MM.1S (cell line): ENCODE results near the gene KCNA5.

Source experiments
- CTCF ChIP-seq: fragments of 300-600 bp; sonication (generic); IDR thresholded peaks from 2 replicates; pipeline ENCODE4 v1.5.1; 2016; ENCODE audit warnings: antibody characterized with exemption, low read length, mixed read lengths
- EZH2 ChIP-seq: fragments of 300-600 bp; sonication (generic); optimal IDR thresholded peaks from 2 replicates; pipeline ENCODE3; 2017; ENCODE audit warnings: low read depth, mild to moderate bottlenecking, antibody characterized with exemption, low read length, mixed read lengths
- EZH2phosphoT487 ChIP-seq: fragments of 300-600 bp; sonication (generic); IDR thresholded peaks from 2 replicates; pipeline ENCODE4 v1.6.1; 2018; ENCODE audit warnings: antibody characterized with exemption, low read length

- TF ChIP-seq CTCF = no peak
- TF ChIP-seq EZH2 = no peak
- no peak for TF ChIP-seq EZH2phosphoT487
These were observed 16.4 kb upstream of the KCNA5 start for GRCh38 chr12:5027046-5027821.
